ENCODE measurements around the gene TSPAN18.

The TSPAN18 gene

GRCh38 chr11:44804449-44805437 lies 78.0 kb downstream of the TSPAN18 start:
- no peak for DNase-seq

GRCh38 chr11:44805596-44805995 lies 78.8 kb downstream of the TSPAN18 start:
- no peak for DNase-seq

- DNase-seq = no peak
Measured at GRCh38 chr11:44808053-44808753, 81.4 kb downstream of the TSPAN18 start.

GRCh38 chr11:44809283-44809682 lies 82.5 kb downstream of the TSPAN18 start:
- DNase-seq = no peak

GRCh38 chr11:44811841-44812448 lies 85.2 kb downstream of the TSPAN18 start:
- no peak for DNase-seq

GRCh38 chr11:44812971-44813370 lies 86.2 kb downstream of the TSPAN18 start:
- no peak for DNase-seq

GRCh38 chr11:44813401-44813800 lies 86.6 kb downstream of the TSPAN18 start:
- no peak for DNase-seq

- no peak for DNase-seq
Measured at GRCh38 chr11:44814881-44815592, 88.3 kb downstream of the TSPAN18 start.

GRCh38 chr11:44815917-44816456 lies 89.2 kb downstream of the TSPAN18 start:
- DNase-seq = no peak

- DNase-seq = no peak
Measured at GRCh38 chr11:44816761-44817160, 90.0 kb downstream of the TSPAN18 start.

GRCh38 chr11:44817207-44817949 lies 90.6 kb downstream of the TSPAN18 start:
- DNase-seq = no peak

GRCh38 chr11:44818110-44818509 lies 91.3 kb downstream of the TSPAN18 start:
- DNase-seq = no peak

GRCh38 chr11:44819346-44819745 lies 92.6 kb downstream of the TSPAN18 start:
- DNase-seq = no peak

GRCh38 chr11:44822369-44822768 lies 95.6 kb downstream of the TSPAN18 start:
- DNase-seq = no peak

- no peak for DNase-seq
Measured at GRCh38 chr11:44823006-44823405, 96.2 kb downstream of the TSPAN18 start.

GRCh38 chr11:44823868-44824267 lies 97.1 kb downstream of the TSPAN18 start:
- no peak for DNase-seq

- no peak for DNase-seq
Measured at GRCh38 chr11:44824300-44824704, 97.5 kb downstream of the TSPAN18 start.

- no peak for DNase-seq
Measured at GRCh38 chr11:44825058-44825785, 98.5 kb downstream of the TSPAN18 start.

- DNase-seq = no peak
Measured at GRCh38 chr11:44826922-44827643, 100.3 kb downstream of the TSPAN18 start.

GRCh38 chr11:44828296-44828695 lies 101.5 kb downstream of the TSPAN18 start:
- no peak for DNase-seq
